GM12864 (cell line): Measurements from ENCODE around the gene LCMT1.

Source experiments
- DNase-seq: peaks from one replicate; pipeline ENCODE4 v3.0.0-alpha.2; 2011; ENCODE audit warnings: low read depth
- H3K4me3 ChIP-seq: 2 replicates; pipeline ENCODE4 v1.5.1; 2011; ENCODE audit warnings: mild to moderate bottlenecking, low read depth, low read length, control low read depth
- TF ChIP-seq, protein P1 (sequence below): IDR thresholded peaks from 2 replicates; pipeline ENCODE4 v1.5.1; 2011; ENCODE audit warnings: low read depth, mild to moderate bottlenecking, moderate library complexity, low read length, control low read depth, inconsistent platforms; ENCODE audit errors: missing control alignments

LCMT1 gene

DNA sequence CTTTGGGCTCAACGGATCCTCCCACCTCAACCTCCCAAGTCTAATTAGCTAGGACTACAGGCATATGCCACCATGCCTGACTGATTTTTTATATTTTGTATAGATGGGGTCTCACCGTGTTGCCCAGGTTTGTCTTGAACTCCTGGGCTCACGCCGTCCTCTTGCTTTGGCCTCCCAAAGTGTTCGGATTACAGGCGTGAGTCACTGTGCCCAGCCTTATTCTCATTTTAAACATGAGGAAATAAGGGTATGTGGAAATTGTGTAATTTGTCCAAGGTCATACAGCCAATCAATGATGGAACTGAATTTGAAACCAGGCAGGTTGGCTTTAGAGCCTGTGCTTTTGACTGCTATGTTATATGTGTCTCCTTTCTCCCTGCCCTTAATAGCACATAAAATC, 77.8 kb downstream of the LCMT1 start:
- no peak for DNase-seq
- H3K4me3 ChIP-seq, result no peak overlapping the region
- TF ChIP-seq, protein P1, sequence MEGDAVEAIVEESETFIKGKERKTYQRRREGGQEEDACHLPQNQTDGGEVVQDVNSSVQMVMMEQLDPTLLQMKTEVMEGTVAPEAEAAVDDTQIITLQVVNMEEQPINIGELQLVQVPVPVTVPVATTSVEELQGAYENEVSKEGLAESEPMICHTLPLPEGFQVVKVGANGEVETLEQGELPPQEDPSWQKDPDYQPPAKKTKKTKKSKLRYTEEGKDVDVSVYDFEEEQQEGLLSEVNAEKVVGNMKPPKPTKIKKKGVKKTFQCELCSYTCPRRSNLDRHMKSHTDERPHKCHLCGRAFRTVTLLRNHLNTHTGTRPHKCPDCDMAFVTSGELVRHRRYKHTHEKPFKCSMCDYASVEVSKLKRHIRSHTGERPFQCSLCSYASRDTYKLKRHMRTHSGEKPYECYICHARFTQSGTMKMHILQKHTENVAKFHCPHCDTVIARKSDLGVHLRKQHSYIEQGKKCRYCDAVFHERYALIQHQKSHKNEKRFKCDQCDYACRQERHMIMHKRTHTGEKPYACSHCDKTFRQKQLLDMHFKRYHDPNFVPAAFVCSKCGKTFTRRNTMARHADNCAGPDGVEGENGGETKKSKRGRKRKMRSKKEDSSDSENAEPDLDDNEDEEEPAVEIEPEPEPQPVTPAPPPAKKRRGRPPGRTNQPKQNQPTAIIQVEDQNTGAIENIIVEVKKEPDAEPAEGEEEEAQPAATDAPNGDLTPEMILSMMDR, result no peak

DNA sequence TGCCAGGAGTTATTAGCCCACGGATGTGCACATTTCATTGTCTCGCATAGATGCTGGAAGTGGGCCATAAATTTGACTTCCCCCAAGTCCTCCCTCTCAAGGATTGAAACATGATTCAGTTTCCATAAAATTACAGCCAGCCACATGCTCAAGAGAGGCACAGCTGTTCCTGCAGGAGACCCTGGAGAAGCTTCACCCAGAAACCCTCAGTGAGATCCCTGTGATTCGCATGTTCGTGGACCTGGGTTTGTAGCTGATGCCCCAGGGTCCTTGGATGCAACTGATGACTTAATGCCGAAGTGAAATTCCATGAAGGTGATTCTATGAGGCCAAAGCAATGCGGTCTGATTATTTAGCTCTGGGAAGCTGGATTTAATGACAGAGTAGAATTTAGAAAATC, 80.6 kb downstream of the LCMT1 start:
- no peak overlapping the region for H3K4me3 ChIP-seq
- TF ChIP-seq, protein P1, result no peak
- DNase-seq, result no peak

DNA sequence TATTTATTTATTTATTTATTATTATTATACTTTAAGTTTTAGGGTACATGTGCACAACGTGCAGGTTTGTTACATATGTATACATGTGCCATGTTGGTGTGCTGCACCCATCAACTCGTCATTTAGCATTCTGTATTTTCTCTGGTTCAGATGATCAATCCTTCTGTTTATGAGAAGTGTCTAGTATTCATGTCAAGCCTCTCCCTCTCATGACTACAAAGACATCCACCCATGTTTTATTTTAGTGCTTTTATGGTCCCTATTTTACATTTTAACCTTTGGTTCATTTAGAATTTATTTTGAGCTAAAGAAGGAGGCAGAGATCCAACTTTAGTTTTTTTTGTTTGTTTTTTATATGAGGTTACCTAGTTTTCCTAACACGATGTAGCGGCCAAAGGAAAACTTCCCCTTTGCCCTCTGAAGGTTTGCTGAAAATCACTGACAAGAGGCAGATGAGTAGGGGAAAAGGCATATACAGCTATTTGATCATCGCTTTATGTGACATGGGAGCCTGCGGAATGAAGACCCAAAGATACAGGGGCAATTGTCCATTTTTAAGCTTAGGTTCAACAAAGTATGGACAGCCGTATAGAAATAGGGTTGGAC, 82.8 kb downstream of the LCMT1 start:
- DNase-seq, result no peak
- no peak overlapping the region for H3K4me3 ChIP-seq
- TF ChIP-seq, protein P1, result no peak

DNA sequence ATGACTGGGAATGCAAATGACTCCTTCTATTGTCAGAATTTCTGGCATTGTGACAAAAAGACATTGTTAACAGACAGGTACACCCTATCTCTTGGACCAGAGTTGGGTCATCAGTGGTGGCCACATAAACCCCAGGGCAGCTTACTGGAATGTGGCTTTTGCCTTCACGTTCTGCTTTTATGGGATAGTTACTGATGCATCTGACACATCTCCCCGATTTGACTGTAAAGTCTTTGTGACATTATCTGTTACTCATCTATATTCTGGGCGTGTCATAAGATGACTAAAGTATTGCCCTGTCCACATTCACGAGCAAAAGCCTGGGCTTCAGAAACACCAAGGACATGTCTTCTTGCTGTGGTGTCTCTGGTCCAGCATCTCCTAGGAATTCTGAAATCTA, 86.5 kb downstream of the LCMT1 start:
- TF ChIP-seq, protein P1, result no peak
- DNase-seq, result no peak
- no peak overlapping the region for H3K4me3 ChIP-seq

DNA sequence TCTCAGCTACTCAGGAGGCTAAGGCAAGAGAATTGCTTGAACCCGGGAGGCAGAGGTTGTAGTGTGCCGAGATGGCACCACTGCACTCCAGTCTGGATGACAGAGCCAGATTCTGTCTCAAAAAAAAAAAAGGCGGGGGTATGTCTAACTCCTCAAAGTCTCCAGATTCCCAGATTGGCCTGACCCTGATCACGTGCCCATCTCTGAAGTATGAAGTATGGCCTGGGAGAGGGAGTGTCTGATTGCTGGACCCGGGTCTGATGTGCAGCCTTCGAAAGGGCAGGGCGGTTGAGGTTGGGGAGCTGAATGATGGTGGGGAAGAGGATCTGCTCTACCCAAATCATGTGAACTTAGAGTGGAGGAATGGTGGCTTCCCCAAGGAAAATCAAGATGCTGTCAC, 87.9 kb downstream of the LCMT1 start:
- no peak for DNase-seq
- TF ChIP-seq, protein P1, result no peak
- no peak overlapping the region for H3K4me3 ChIP-seq

DNA sequence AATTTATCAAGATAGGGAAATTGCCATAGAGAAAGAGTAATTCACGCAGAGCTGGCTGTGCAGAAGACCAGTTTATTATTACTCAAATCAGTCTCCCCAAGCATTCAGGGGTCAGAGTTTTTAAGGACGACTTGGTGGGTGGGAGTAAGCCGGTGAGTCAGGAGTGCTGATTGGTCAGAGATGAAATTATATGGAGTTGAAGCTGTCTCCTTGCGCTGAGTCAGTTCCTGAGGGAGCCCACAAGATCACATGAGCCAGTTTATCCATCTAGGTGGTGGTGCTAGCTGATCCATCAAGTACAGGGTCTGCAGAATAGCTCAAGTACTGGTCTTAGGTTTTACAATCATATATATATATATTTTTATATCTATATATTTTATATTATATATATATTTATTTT, 99.2 kb downstream of the LCMT1 start:
- TF ChIP-seq, protein P1, result no peak
- DNase-seq, result no peak
- no peak overlapping the region for H3K4me3 ChIP-seq

DNA sequence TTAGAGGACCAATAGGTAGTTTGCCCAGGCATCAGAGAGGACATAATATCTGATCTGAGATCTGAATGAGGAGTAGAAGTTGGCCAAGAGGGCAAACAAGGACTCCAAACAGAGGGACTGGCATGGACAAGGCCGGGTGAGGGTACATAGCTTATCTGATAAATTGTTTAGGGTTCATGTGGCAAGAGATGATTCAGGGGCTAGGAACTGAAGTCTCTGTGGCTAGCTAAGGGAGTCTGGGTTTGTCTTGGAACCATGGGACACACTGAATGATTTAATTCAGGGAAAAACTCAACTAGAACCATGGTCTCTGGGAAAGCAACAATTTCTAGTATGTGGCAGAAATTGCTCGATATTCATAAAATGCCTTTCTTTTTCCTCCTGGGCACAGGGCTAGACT, 101.1 kb downstream of the LCMT1 start:
- no peak overlapping the region for H3K4me3 ChIP-seq
- TF ChIP-seq, protein P1, result no peak
- DNase-seq, result no peak
